NCI-H460 (cell line): ENCODE measurements around the gene WDR12. TPM values are rescaled to one million over a fixed set of nuclear protein-coding genes. Genes with fewer than 3 reads are reported as not detected.
"Not testable (repeated sequence)": the region's sequence is repeated elsewhere in the genome, so short reads cannot be mapped to it uniquely, and the experiment has no call there.

Source experiments
- DNase-seq: peaks from one replicate; pipeline ENCODE4 v3.0.0-alpha.2; 2016; ENCODE audit warnings: low read depth; ENCODE audit errors: extremely low read depth
- polyA plus RNA-seq: library from polyadenylated mRNA; depleted of rRNA; stranded (reverse); fragments of >200 nt; gene quantifications from 2 replicates; pipeline ENCODE4 v1.2.3, GENCODE V29; 2014; cell fraction: nucleus; rRNA removed
- total RNA-seq: library from RNA; depleted of rRNA; stranded (reverse); fragments of >200 nt; shearing (Covaris generic); gene quantifications from 2 replicates; pipeline ENCODE4 v1.2.3, GENCODE V29; 2014; rRNA removed

Gene WDR12
- 161 and 177 TPM in 2 replicates for total RNA-seq
- polyA plus RNA-seq, result 64.1 and 154 TPM in 2 replicates

DNA sequence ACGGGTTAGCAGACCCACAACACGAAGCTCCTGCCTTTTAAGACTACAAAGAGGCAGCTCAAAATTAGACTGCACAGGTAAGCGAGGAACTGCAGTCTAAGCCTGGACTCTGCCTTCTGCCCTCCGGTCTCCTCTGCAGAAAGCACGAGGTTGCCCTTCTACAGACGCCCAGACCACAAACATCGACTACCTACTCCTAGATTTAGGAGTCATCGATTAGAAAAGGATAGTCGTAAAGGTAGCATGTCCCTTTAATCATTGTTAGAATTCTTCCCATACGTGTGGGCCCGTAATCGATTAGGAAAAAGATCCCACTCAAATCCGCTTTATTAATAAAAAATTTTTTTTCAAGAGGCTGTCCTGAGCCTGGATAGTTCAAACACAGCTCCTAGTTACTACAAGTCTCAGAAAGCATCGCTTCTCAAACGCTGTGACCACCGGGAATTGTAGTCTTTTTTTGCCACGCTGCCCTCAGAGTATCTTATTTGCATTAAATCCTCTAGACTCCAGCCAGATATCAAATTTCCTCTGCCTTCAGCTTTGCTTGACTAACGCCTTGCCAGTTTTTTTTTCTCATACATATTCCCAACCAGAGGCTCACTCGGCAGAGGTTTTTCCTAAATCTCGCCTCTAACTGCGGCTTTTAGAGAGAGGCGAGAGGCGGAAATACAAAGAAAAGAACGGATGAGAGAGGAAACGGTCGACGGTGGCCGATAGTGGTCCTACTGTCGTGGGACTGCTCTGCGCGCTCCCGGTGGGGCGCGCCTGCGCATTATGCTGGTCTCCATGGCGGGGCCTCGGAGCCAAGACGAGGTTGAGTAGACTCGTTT, at the start of gene WDR12, which contains the start of gene CARF:
Gene WDR12 (minus strand): TSS at position 162 of the 830 bp plus-strand sequence. CDS start 197 bp downstream, outside the sequence.
Gene CARF (plus strand): TSS at position 764 of the 830 bp plus-strand sequence. CDS start 29,628 bp downstream, outside the sequence.
- DNase-seq, result peak; percentile 92

DNA sequence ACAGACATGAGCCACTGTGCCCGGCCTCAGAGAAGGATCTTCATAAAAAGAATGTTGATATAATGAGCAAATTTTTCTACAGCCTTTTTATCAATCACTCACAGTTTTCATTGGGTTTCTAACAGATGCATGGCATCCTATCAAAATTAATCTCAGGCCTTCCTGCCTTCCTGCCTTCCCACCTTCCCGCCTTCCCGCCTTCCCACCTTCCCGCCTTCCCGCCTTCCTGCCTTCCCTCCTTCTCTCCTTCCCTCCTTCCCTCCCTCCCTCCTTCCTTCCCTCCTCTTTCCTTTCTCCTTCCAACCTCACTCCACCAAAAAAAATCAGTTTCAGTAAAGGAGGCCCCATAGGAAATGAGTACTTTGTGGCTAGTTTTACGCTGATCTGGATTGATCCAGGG, 49.1 kb upstream of the WDR12 start:
- no peak for DNase-seq

DNA sequence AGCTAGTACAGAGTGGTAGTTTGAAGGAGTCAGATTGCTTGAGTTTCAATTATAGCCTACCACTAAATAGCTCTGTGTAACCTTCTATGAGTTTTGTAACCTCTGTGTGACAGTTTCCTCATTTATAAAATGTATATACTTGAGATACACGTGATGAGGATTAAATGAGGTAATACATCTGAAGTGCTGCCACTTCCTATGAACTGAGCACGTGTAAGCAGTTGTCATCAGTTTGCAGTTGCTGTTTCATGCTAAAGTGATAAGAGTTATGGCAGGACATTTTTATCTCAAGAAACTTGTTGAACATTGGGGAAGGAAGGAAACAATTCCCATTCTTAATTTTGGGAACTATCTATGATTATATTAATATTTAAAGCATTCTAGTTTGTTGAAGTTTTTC, 39.1 kb upstream of the WDR12 start:
- DNase-seq, result no peak

DNA sequence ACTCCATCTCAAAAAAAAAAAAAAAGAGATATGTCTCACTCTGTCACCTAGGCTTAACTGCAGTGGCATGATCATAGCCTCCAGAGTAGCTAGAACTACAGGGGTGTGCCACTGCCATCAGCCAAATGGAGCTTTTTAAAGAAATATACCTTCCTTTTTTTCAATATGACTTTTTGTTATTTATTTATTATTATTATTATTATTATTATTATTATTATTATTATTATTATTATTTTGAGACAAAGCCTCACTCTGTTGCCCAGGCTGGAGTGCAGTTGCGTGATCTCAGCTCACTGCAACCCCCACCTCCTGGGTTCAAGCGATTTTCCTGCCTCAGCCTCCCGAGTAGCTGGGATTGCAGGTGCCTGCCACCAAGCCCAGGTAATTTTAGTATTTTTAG, 37.9 kb upstream of the WDR12 start:
- DNase-seq, result not testable (repeated sequence)

DNA sequence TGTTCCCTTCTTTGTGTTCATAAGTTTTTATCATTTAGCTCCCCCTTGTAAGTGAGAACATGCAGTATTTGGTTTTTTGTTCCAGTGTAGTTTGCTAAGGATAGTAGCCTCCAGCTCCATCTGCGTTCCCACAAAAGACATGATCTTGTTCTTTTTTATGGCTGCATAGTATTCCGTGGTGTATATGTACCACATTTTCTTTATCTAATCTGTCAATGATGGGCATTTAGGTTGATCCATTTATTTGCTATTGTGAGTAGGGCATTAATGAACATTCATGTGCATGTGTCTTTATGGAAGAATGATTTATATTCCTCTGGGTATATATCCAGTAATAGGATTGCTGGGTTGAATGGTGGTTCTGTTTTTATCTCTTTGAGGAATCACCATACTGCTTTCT, 34.0 kb upstream of the WDR12 start:
- DNase-seq, result no peak

DNA sequence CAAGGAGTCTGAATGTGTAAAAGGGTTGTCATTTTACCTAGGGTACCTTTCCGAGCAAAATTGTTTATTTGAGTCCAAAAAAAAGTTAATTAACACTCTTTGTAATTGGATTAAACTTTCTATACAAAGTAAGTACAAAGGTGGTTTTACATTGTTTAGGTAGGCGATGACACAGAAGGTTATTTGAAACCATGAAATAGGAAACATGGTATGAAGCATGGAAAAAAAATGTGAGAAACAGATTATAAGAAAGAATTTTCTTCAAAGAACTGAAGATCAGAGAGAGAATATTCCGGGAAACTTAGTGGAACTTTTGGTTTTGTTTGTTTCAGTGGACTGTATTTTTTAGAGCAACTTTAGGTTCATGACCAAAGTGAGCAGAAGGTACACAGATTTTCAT, 33.3 kb upstream of the WDR12 start:
- DNase-seq, result no peak

DNA sequence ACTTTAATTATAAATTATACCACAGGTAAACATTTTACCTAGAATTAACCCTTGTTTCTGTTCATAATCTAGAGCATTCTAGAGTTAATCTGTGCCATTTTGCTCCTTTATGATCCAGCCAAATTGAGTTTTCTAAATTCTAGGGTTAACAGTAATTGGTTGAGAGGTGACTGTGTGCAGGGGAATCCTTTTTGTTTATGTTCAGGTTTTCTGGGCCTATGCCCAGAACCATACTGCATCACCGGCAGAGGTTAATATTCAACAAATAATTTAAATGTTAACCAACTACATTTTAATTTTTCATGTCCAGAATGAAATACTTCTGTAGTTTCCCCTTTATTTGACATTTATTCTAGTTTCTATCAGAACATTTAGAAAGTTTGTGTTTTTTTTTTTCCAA, 32.9 kb upstream of the WDR12 start:
- DNase-seq, result no peak

DNA sequence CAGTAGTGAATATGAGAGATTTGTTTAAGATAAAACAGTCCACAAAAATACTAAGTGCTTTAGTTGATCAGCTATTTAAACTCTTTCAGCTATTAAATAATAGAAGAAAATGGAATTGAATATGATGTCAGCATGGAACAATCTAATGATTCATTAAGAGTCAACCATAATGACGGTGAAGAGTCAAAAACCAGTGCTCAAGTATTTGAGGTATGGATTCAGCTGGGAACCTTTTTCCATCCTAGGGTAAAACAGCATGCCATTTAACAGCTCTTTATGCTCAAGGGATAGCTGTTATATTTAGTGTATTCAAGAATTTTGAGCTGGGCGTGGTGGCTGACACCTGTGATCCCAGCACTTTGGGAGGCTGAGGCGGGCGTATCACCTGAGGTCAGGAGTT, 30.3 kb upstream of the WDR12 start:
- DNase-seq, result no peak

DNA sequence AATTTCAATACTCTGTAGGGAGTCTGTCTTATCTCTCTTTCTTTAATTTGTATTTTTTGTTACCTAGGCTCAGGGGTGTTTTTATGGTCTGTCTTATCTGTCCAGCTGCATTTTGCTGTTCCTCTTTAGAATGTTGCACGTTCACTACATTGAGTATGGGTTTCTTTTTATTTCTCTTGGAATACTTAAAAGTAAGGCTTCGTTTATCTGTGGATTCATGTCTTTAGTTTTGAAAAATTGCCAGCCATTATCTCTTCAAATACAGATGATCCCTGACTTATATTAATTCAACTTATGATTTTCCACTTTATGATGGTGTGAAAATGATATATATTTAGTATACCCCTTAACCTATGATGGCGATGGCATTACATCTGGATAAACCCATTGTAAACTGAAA, 27.5 kb upstream of the WDR12 start:
- no peak for DNase-seq

DNA sequence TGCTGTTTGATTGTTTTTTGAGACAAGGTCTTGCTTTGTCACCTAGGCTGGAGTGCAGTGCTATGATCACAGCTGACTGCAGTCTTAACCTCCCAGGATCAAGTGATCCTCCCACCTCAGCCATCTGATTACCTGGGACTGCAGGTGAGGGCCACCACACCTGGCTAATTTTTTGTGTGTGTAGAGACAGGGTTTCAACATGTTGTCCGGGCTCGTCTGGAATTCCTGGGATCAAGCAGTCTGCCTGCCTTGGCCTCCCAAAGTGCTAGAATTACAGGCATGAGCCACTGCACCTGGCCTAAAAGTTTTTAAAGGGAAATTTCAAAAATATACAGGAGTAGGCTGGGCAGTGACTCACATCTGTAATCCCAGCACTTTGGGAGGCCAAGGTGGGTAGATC, 23.0 kb upstream of the WDR12 start:
- DNase-seq, result no peak

DNA sequence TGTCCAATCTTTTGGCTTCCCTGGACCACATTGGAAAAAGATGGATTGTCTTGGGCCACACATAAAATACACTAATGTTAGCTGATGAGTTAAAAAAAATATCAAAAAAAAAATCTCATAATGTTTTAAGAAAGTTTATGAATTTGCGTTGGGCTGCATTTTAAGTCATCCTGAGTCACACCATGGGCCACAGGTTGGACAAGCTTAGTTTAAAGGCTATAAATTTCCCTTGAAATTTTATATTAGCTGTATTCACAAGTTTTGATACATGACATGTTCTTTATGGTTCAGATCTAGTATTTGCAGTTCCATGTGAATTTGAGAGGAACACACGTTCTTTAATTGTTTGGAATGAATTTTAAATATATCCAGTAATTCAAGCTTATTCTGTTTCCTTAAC, 22.5 kb upstream of the WDR12 start:
- no peak for DNase-seq

DNA sequence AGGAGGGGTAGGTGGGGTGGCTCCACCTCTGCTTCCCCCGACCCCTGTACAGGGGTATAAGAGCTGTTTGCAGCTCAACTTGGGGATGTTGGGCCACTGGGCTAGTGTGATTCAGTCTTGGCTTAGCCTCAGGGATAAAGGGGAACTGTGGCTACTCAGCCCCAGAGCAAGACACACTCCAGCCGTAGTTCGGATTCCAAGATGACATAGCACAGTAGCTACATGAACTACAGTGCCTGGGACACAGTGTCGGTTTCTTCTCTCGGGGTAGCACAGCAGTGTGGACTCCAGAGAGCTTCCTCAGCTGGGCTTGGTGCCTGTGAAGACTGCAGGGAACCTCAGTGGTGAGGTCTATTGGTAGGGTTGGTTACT, 21.7 kb upstream of the WDR12 start:
- DNase-seq, result no peak

DNA sequence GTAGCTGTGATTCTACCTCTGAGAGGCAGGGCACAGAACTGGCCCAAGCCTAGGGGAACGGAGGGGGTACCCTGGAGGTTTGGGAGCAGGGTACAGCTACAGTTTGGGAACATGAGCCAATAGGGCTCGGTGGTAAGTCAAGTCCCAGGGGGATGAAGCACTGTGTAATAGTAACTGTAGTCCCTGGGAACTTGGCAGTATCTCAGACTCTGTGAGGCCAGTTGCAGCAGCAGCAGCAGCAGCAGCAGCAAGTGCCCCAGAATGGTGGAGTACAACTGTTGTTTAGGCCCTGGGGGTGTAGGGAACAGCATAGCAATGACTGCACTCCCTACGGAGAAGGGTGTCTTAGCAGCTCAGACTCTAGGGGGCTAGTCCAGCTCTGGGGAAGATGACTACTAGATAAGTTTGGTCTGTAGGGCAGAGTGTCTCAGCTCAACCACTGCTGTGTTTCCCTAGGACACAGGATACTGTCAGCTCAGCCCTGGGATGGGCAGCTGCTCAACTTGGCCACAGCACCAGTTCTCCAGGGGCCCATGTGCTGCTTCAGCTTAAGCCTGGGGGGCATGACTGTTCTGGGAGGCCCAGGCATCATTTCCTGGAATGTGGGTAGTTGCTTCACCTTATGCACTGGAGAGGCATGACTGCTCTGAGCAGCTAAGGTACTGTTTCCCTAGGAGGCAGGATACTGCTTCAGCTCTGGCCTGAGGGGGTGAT, 21.1 kb upstream of the WDR12 start:
- DNase-seq, result no peak

DNA sequence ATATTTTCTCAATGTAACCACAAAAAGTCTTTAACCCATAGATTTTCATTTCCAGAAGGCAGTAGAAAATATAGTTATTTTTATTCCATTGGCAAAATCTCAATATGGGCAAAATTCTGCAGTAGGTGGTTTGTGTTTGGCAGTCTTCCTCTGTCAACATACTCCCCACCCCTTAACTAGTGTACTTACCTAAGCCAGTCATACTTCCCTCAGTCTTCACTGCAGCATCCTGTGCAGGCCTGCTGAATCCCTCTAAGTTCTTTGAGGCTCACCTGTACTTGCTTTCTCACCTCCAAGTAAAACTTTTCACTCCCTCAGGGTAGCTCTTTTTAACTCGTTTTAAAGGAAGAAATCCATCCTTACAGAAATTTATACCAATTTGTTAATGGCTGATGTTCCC, 7.4 kb upstream of the WDR12 start:
- no peak for DNase-seq

DNA sequence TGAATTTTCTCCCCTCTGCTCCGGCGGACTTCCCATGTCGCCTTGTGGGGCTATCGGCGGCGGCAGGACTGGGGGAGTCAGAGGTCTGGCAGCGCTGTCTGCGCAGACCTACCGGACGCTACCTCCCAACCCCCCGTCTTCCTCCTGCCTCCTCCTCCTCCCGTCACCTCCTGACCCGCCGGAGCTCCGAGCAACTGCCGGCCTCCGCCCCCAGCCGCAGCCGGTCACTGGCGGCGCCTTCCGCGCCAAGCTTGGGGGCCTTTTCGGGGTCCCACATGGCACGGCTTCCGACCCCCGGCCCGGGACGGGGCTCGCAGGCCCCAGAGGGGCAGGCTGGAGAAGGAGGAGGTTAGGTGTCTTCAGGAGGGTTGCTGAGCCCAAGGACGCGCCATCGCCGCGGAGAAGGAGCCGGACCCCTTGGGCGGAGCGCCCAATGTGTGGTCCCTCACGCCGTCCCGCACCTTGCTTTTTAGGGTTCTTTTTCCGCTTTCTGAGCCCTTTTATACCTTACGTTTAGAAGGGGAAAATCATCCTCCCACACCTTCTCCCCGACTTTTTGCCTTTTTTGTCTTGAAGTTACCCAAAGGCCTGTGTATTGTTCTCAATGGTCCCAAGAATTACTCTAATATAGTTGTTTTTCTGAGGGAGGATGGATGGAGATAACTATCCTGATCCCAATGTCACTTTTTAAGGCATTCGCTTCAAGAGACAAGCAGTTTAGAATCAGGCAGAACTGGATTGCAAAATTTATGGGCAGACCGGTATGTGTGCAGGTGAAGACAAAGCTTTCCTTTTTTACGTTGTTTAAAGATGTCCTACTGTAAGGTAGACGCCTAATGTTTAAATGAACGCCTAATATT, 1.1 kb upstream of the WDR12 start:
- not testable (repeated sequence) for DNase-seq

DNA sequence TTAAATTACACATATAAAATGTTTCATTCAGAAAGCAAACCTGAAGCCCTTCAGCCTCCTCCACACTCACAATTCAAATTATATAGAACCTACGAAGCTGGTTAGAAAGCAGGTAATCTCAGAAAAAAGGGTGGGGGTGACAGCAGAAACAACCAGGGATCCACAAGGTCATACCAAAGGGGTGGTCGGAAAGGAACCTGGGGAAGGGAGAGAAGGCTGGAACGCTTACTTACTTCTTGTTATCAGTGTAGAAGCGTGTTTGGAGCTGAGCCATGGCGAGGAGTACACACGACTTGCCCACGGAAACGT, 316 bp downstream of the WDR12 start:
- DNase-seq, result no peak

DNA sequence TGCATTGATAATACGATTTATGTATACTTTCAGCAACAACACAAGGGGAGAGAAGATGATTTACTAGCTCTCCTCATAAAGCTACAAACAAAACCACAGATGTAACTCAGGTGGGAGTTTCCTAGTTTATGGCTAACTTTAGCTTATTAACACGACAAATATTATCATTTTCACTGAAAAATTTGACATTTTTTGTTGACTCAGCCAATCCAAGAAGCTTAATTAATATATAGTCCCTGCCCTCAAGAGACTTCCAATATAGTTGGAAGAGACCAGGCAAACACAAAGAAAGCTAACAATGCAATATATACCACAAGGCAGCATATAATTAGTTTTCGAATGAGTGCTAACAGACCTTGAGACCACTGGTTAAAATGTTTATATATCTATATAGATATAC, 775 bp downstream of the WDR12 start:
- no peak for DNase-seq

DNA sequence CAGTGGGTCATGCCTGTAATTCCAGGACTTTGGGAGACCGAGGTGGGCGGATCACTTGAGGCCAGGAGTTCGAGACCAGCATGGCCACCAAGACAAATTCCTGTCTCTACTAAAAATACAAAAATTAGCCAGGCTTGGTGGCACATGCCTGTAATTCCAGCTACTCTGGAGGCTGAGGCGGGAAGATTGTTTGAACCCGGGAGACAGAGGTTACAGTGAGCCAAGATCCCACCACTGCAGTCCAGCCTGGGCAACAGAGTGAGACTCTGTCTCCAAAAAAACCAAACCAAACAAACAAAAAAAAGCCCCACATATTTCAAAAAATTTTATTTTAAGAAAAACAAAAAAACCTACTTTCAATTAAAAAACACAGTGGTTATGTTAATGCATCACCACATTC, 1.2 kb downstream of the WDR12 start:
- not testable (repeated sequence) for DNase-seq

DNA sequence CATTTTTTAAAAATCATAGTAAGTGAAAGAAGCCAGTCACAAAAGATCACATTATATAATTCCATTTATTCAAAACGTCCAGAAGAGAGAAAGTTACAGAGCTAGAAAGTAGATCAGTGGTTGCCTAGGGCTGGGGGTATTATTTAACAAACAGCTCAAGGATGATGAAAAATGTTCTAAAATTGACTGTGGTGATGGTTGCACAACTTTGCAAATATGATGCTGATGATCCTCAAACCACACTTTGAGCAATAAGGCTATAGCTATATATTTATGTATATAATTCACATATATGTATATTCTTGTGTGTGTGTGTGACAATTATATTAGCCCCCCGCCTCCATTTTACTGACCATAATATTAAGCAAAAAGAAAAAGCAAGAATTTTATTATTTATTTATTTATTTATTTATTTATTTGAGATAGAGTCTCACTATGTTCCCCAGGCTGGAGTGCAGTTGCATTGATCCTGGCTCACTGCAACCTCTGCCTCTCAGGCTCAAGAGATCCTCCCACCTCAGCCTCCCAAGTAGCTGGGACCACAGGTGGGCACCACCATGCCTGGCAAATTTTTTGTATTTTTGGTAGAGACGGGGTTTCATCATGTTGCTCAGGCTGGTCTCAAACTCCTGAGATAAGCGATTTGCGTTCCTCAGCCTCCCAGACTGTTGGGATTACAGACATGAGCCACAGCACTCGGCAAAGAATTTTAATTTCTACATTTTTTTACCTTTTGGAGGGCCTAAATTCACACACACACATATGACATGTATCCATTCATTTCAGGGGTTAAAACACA, 1.9 kb downstream of the WDR12 start:
- no peak for DNase-seq

DNA sequence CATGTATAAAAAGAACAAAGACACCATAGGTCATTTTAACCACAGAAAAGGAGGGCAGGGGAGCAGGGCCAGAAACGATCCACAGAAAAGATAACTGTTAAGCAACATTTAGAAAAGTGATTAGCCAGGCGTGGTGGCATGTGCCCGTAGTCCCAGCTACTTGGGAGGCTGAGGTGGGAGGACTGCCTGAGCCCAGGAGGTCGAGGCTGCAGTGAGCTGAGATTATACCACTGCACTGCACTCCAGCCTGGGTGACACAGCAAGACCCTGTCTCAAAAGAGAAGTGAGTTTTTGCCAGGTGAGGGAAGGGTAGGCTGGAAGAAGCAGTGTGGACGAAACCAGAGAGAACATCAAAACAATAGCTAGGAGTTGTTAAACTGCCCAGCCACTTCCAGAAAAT, 3.3 kb downstream of the WDR12 start:
- no peak for DNase-seq
